HepG2 (cell line): ENCODE results near the gene POFUT2. TPM values are rescaled to one million over a fixed set of nuclear protein-coding genes. Genes with fewer than 3 reads are reported as not detected.
A peak's percentile ranks its signal among the peaks of the same experiment; 100 is the strongest.

ENCODE experiments used
- ATAC-seq: fragments of 200-7000 bp; cut with Tn5 transposase; 3 replicates; pipeline ENCODE4 v1.9.1; 2020; ENCODE audit warnings: mild to moderate bottlenecking, moderate library complexity
- BruUV-seq: library from RNA; stranded (reverse); fragments of 400-500 nt; replicated peaks from 2 replicates; lab custom pipeline; 2021; lab: Mats Ljungman, UMichigan
- CTCF ChIA-PET: fragments of 300-600 bp; formaldehyde crosslinking; extraction: SDS; loops from one replicate; lab custom pipeline; 2021; ENCODE audit warnings: low total read pairs, inconsistent platforms, low intra/inter-chr PET ratio; lab: Yijun Ruan, JAX
- POLR2A ChIA-PET: fragments of 350-600 bp; sonication (Branson Sonifier 250); formaldehyde crosslinking; loops from one replicate; lab custom pipeline; 2020; ENCODE audit warnings: antibody characterized with exemption, inconsistent platforms; lab: Yijun Ruan, JAX
- DNase-seq: peaks from one replicate; pipeline ENCODE4 v3.0.0-alpha.2; 2015; ENCODE audit warnings: low spot score
- FAIRE-seq: peaks from 3 replicates; lab custom pipeline; 2011; peaks lifted over from hg19 to GRCh38; lab: Jason Lieb, UNC
- H2AFZ ChIP-seq: one replicate; pipeline ENCODE4 v1.6.1; 2011; ENCODE audit warnings: low read length, inconsistent platforms
- H3K27ac ChIP-seq: fragments of 300-600 bp; 3 replicates; pipeline ENCODE4 v1.8.0; 2011; ENCODE audit warnings: mixed run types, mild to moderate bottlenecking, mixed read lengths, low read length, inconsistent platforms; ENCODE audit not compliant: insufficient read depth; ENCODE audit errors: extremely low read length
- H3K27me3 ChIP-seq, 2 experiments: fragments of 200-600 bp in 1 of 2; 2 replicates in 1 of 2; 3 replicates in 1 of 2; pipeline versions ENCODE4 v1.6.0 to v1.8.0; 2011; ENCODE audit warnings: low read length in 2 of 2, mild to moderate bottlenecking in 2 of 2, moderate library complexity in 2 of 2, inconsistent platforms in 1 of 2; ENCODE audit not compliant: insufficient read depth in 2 of 2, control insufficient read depth in 1 of 2
- H3K36me3 ChIP-seq, 2 experiments: fragments of 200-600 bp in 1 of 2; replicated peaks in 1 of 2; 2 replicates in 1 of 2; 3 replicates in 1 of 2; pipeline versions ENCODE4 v1.5.1 to v1.8.0; 2011; ENCODE audit warnings: low read length in 2 of 2, inconsistent platforms in 1 of 2; ENCODE audit not compliant: insufficient read depth in 2 of 2, control insufficient read depth in 1 of 2
- H3K4me1 ChIP-seq: 2 replicates; pipeline ENCODE4 v1.5.1; 2012; ENCODE audit warnings: low read length, inconsistent platforms; ENCODE audit not compliant: insufficient read depth
- H3K4me2 ChIP-seq: 2 replicates; pipeline ENCODE4 v1.6.0; 2011; ENCODE audit warnings: low read depth, low read length, inconsistent platforms
- H3K4me3 ChIP-seq, 3 experiments: fragments of 200-600 bp in 1 of 3; sonication (generic), shearing (Covaris generic) in 1 of 3; replicated peaks in 1 of 3; 2 replicates each; pipeline ENCODE4 v1.5.1; 2011 to 2016; ENCODE audit warnings: low read length in 3 of 3, inconsistent platforms in 2 of 3, low read depth in 2 of 3, mild to moderate bottlenecking in 2 of 3, control low read depth in 1 of 3, mixed read lengths in 1 of 3; ENCODE audit not compliant: insufficient read depth in 1 of 3
- H3K79me2 ChIP-seq: one replicate; pipeline ENCODE4 v1.6.1; 2011; ENCODE audit warnings: low read length, inconsistent platforms; ENCODE audit not compliant: insufficient read depth
- H3K9ac ChIP-seq: 2 replicates; pipeline ENCODE4 v1.6.0; 2011; ENCODE audit warnings: mild to moderate bottlenecking, low read depth, low read length, inconsistent platforms; ENCODE audit not compliant: insufficient read depth
- H3K9me3 ChIP-seq: 2 replicates; pipeline ENCODE4 v1.5.1; 2012; ENCODE audit warnings: mild to moderate bottlenecking, low read length
- H4K20me1 ChIP-seq: 2 replicates; pipeline ENCODE4 v1.6.0; 2011; ENCODE audit warnings: inconsistent platforms, mild to moderate bottlenecking, low read length, moderate library complexity; ENCODE audit not compliant: insufficient read depth
- ATF5 ChIP-seq: sonication (generic); formaldehyde crosslinking; IDR thresholded peaks from 2 replicates; pipeline ENCODE4 v1.4.0; 2020; ENCODE audit warnings: mild to moderate bottlenecking, low read depth, missing genetic modification reagents
- CENPBD1 ChIP-seq: sonication (generic); formaldehyde crosslinking; IDR thresholded peaks from 2 replicates; pipeline ENCODE4 v1.8.0; 2022; ENCODE audit warnings: missing genetic modification reagents, low read depth, mild to moderate bottlenecking, borderline replicate concordance
- WGBS: methylation state at CpG from one replicate; pipeline ENCODE4 v1.1.6; 2017; ENCODE audit warnings: low lambda C conversion rate; 5-methylcytosine and 5-hydroxymethylcytosine counted together
- in situ Hi-C: cut with HindIII; loops from 2 replicates; pipeline ENCODE4 v1.10.0; 2017; ENCODE audit warnings: low pct_unique_long_range_greater_than_20kb; ENCODE audit not compliant: extremely low pct_ligation_motif_present
- intact Hi-C: fragments of 100-400 bp; cut with micrococcal nuclease; formaldehyde crosslinking; loops from one replicate; pipeline ENCODE4 v1.10.0; 2022; ENCODE audit not compliant: unreplicated experiment
- polyA plus RNA-seq, 8 experiments: library from polyadenylated mRNA; depleted of rRNA in 3 of 8; stranded (reverse) in 7 of 8; unstranded in 1 of 8; fragments of >200 nt; fragmentation: Illumina TruSeq in 4 of 8; extraction: Trizol in 4 of 8; gene quantifications; 2 replicates each; pipeline versions ENCODE4 v1.2.1 to v1.2.3, GENCODE V29; 2011 to 2016; ENCODE audit warnings: low read depth in 4 of 8, missing spikeins in 1 of 8, mixed read lengths in 1 of 8; ENCODE audit not compliant: insufficient read depth in 1 of 8
- total RNA-seq, 5 experiments: library from RNA; depleted of rRNA; stranded (reverse); fragments of >200 nt; fragmentation: Illumina TruSeq; extraction: Trizol; gene quantifications; 2 replicates each; pipeline ENCODE4 v1.2.3, GENCODE V29; 2016; ENCODE audit warnings: low read depth in 1 of 5
- TF ChIP-seq, protein P1 (sequence below): sonication (generic); formaldehyde crosslinking; IDR thresholded peaks from 2 replicates; pipeline ENCODE4 v1.8.0; 2022; ENCODE audit warnings: missing genetic modification reagents, mild to moderate bottlenecking, borderline replicate concordance

POFUT2 gene
- total and polyA plus RNA-seq, 2 of the 13 experiments (the other 11 are each of a cell fraction or from before 2014, with no cell fraction given): 22.8 to 24.0 TPM

DNA sequence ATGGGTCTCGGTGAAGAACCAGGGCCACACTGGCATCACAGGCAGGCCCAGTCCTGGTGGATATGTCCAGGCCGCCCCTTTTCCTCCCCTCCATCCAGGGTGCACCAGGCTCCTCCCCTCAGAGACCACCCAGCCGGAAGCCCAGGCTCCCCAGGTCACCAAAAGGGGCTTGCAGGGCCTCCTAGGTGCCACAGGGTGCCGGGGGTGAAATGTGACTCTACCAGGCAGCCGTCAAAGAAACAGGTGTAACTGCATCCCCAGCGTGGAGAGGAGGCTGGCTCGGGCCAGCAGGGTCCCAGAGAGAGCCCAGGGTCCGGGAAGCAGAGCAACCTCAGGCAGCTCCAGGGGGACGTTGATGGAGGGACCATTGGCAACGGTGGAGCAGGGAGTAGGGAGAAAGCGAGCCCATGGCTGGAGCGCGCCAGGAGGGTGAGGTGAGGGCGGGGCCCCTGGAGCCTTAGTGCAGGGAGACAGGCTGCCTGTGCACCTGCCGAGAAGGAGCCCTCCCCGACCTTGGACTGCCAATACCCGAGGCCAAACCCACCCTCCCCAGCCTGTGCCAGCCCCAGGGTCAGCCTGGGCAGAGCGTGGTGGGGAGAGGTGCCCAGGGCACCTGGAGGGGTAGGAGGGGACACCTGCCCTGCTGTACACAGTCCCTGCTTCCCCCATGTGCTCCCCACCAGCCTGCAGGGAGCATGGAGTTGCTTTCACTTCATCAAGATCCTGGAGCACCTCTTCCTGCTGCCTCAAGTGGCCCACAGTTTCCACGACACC lies 48.3 kb upstream of the POFUT2 start:
- peaks cover 68% of the 10 kb centered on the region for H3K4me1 ChIP-seq
- in situ Hi-C loops: no loop called here
- no peak for DNase-seq
- H3K27me3 ChIP-seq: 0 out of 5 replicates have a peak, but pooled peaks cover 0 to 2% of the 10 kb centered on the region in 2 experiments
- BruUV-seq: no TSS peak
- H3K27ac ChIP-seq: no peak overlapping the region
- CTCF ChIA-PET: no interaction called here
- no peak for FAIRE-seq
- TF ChIP-seq CENPBD1 (CRISPR knock-in tag): no peak
- TF ChIP-seq, protein P1, sequence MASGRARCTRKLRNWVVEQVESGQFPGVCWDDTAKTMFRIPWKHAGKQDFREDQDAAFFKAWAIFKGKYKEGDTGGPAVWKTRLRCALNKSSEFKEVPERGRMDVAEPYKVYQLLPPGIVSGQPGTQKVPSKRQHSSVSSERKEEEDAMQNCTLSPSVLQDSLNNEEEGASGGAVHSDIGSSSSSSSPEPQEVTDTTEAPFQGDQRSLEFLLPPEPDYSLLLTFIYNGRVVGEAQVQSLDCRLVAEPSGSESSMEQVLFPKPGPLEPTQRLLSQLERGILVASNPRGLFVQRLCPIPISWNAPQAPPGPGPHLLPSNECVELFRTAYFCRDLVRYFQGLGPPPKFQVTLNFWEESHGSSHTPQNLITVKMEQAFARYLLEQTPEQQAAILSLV (CRISPR knock-in tag): 0 out of 2 replicates have a peak, but pooled peaks have one; percentile 4
- no peak for TF ChIP-seq ATF5 (CRISPR knock-in tag)
- no peak overlapping the region for H3K9ac ChIP-seq
- WGBS: 81% methylated on average over 15 of the region's 19 CpGs
- POLR2A ChIA-PET: interaction anchor here (0.8 kb wide), 1 partner anchor 27 kb away, joined by 4 read pairs; no protein-coding TSS in a partner anchor
- H3K4me3 ChIP-seq: no peak overlapping the region
- H3K36me3 ChIP-seq: no peaks in the 10 kb centered on the region
- intact Hi-C loops: no loop called here
- no peak overlapping the region; the same call in 1 of the 2 replicates for H3K4me2 ChIP-seq
- H2AFZ ChIP-seq: no peak overlapping the region
- no peaks in the 10 kb centered on the region for H3K79me2 ChIP-seq
- H3K9me3 ChIP-seq: no peaks in the 10 kb centered on the region
- no peaks in the 10 kb centered on the region for H4K20me1 ChIP-seq
- no peak for ATAC-seq
